Measurements from ENCODE around the gene GLIPR1L2.

The GLIPR1L2 gene

GRCh38 chr12:75350413-75350812 is 40.5 kb upstream of the GLIPR1L2 start:
- TF ChIP-seq REST (IDR thresholded peaks at IDR 0.05; ENCODE audit: insufficient read depth in 1 of 2, low read depth in 2 of 2, low read length in 2 of 2): no peak
- TF ChIP-seq FOXP2 (optimal IDR thresholded peaks at IDR 0.05; ENCODE audit: borderline replicate concordance, extremely low read depth, extremely low read length, insufficient read depth): no peak
- no peak for TF ChIP-seq POLR2AphosphoS5 (IDR thresholded peaks at IDR 0.05; ENCODE audit: low read depth, low read length)
- no peak for TF ChIP-seq TAF1 (IDR thresholded peaks at IDR 0.05; ENCODE audit: borderline replicate concordance, insufficient read depth, low read length)
- TF ChIP-seq SIN3A (IDR thresholded peaks at IDR 0.05; ENCODE audit: borderline replicate concordance, insufficient read depth, low read length): no peak

- TF ChIP-seq REST (IDR thresholded peaks at IDR 0.05; ENCODE audit: insufficient read depth in 1 of 2, low read depth in 2 of 2, low read length in 2 of 2): no peak
- TF ChIP-seq TAF1 (IDR thresholded peaks at IDR 0.05; ENCODE audit: borderline replicate concordance, insufficient read depth, low read length): no peak
- TF ChIP-seq SIN3A (IDR thresholded peaks at IDR 0.05; ENCODE audit: borderline replicate concordance, insufficient read depth, low read length): no peak
- no peak for TF ChIP-seq FOXP2 (optimal IDR thresholded peaks at IDR 0.05; ENCODE audit: borderline replicate concordance, extremely low read depth, extremely low read length, insufficient read depth)
- TF ChIP-seq POLR2AphosphoS5 (IDR thresholded peaks at IDR 0.05; ENCODE audit: low read depth, low read length): no peak
These were observed 36.9 kb upstream of the GLIPR1L2 start for GRCh38 chr12:75354011-75354410.

GRCh38 chr12:75360920-75361319 is 30.0 kb upstream of the GLIPR1L2 start:
- no peak for TF ChIP-seq SIN3A (IDR thresholded peaks at IDR 0.05; ENCODE audit: borderline replicate concordance, insufficient read depth, low read length)
- TF ChIP-seq FOXP2 (optimal IDR thresholded peaks at IDR 0.05; ENCODE audit: borderline replicate concordance, extremely low read depth, extremely low read length, insufficient read depth): no peak
- TF ChIP-seq REST (IDR thresholded peaks at IDR 0.05; ENCODE audit: insufficient read depth in 1 of 2, low read depth in 2 of 2, low read length in 2 of 2): no peak
- TF ChIP-seq TAF1 (IDR thresholded peaks at IDR 0.05; ENCODE audit: borderline replicate concordance, insufficient read depth, low read length): no peak
- no peak for TF ChIP-seq POLR2AphosphoS5 (IDR thresholded peaks at IDR 0.05; ENCODE audit: low read depth, low read length)

DNA sequence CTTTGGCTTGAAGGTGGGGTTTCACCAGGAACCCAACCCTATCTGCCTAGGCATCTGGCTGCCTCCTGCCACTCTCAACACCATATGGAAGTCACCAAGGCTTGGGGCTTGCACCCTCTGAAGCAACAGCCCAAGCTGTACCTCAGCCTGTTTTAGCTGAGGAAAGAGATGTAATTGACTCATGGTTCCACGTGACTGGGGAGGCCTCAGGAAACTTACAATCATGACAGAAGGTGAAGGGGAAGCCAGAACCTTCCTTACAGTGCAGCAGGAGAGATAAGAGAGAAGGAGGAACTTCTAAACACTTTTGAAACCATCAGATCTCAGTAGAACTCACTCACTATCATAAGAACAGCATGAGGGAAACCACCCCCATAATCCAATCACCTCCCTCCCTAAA is 29.5 kb upstream of the GLIPR1L2 start:
- TF ChIP-seq TAF1 (IDR thresholded peaks at IDR 0.05; ENCODE audit: borderline replicate concordance, insufficient read depth, low read length) (no peak), FOXP2 (optimal IDR thresholded peaks at IDR 0.05; ENCODE audit: borderline replicate concordance, extremely low read depth, extremely low read length, insufficient read depth) (no peak), SIN3A (IDR thresholded peaks at IDR 0.05; ENCODE audit: borderline replicate concordance, insufficient read depth, low read length) (no peak), REST (IDR thresholded peaks at IDR 0.05; ENCODE audit: insufficient read depth in 1 of 2, low read depth in 2 of 2, low read length in 2 of 2) (no peak), POLR2AphosphoS5 (IDR thresholded peaks at IDR 0.05; ENCODE audit: low read depth, low read length) (no peak)

- no peak for TF ChIP-seq FOXP2 (optimal IDR thresholded peaks at IDR 0.05; ENCODE audit: borderline replicate concordance, extremely low read depth, extremely low read length, insufficient read depth)
- no peak for TF ChIP-seq POLR2AphosphoS5 (IDR thresholded peaks at IDR 0.05; ENCODE audit: low read depth, low read length)
- no peak for TF ChIP-seq TAF1 (IDR thresholded peaks at IDR 0.05; ENCODE audit: borderline replicate concordance, insufficient read depth, low read length)
- TF ChIP-seq SIN3A (IDR thresholded peaks at IDR 0.05; ENCODE audit: borderline replicate concordance, insufficient read depth, low read length): no peak
- no peak for TF ChIP-seq REST (IDR thresholded peaks at IDR 0.05; ENCODE audit: insufficient read depth in 1 of 2, low read depth in 2 of 2, low read length in 2 of 2)
These were observed 26.0 kb upstream of the GLIPR1L2 start for GRCh38 chr12:75364919-75365318.
